GM19463 (cell line): ENCODE data around the gene C20orf96.
"Not testable (repeated sequence)": the region's sequence is repeated elsewhere in the genome, so short reads cannot be mapped to it uniquely, and the experiment has no call there.

ENCODE experiments used
- ATAC-seq: cut with Tn5 transposase; IDR thresholded peaks from one replicate; pipeline ENCODE4 v1.9.1; 2021; ENCODE audit warnings: mild to moderate bottlenecking, moderate library complexity; ENCODE audit not compliant: unreplicated experiment

C20orf96 gene

DNA sequence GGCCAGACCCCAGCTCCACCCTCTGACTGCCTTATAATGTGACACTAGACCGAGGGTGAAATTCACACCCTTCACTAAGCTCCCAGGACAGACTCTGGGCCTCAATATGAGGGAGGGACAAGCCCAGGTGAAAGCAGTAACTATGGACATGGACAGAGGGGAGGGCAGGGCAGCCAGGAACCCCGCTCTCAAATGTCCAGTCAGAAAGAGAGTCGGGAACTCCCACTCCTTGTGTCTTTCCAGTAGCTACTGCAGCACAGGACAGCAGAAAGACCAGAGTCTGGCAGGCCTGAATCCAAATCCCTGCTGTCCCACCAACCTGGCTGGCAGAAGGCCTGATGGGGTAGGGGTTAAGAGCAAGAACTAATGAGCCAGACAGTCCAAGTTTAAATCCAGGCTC is 6.4 kb downstream of the C20orf96 start:
- ATAC-seq, result no peak

DNA sequence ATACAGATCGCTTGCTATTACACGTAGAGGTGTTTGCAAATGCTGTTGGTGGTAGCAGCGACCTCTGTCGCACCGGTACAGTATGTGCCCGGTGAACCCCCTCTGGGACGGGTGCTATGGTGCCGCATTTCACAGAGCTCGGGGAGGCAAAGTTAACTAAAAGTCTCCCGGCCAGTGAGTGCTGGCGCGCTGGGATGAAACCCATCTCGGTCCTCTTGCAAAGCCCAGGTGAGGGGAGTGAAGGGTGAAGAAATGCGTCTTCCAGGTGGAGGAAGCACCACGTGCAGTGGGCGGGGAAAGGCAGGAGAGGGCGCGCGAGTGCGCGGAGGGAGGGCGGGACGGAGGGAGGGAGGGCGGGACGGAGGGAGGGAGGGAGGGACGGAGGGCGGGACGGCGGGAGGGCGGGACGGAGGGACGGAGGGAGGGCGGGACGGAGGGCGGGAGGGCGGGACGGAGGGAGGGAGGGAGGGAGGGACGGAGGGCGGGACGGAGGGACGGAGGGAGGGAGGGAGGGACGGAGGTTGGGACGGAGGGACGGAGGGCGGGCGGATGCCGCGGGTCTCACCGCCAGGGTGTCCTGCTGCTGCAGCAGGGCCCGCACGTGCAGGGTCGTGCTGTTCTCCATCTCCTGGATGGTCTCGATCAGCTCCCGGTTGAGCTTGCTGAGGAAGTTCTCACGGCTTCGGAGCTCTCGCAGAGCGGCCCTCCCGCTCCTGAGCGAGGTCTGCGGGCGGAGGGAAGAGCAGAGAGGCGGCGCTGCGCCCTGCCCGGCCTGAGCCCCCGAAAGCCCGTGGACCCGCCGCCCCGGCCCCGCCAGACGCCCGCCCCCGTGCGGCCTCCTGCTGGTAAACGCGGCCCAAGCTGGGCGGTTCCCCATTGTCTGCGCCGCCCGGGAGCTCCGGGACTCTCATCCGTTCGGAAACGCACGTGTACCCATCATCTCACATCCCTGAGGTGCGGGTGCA is 11.7 kb downstream of the C20orf96 start:
- no peak for ATAC-seq

DNA sequence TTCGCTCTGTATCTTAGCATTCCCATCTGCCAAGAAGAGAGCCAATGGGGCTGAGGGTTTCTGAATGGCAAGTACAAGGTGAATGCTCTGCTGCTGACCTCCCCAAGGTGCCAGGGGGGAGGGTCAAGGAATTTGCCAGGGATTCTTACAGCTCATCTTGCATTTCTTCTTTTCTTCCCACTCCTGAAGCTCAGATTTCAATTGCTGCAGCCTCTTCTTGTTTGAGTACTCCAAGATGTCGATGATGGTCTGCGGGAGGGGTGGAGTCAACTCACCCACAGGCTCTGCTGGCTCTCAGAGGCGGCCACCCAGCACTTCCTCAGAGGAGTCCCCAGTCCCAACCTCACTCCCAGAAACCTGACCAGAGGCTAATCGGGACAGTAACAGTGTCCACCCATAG is 12.4 kb downstream of the C20orf96 start:
- no peak for ATAC-seq

DNA sequence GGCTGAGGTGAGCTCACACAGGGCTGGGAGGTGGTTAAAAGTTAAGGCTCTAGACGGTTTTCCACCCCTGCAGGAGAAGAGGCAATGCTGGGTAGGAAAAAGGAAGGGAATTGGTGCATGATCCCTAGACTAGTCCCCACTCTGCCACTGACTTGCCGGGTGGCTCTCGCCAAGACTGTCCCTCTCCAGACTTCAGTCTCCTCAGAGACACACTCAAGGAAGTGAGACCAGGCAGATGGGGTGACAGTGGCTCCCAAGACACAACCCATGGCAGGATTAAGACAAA is 13.1 kb downstream of the C20orf96 start:
- no peak for ATAC-seq

DNA sequence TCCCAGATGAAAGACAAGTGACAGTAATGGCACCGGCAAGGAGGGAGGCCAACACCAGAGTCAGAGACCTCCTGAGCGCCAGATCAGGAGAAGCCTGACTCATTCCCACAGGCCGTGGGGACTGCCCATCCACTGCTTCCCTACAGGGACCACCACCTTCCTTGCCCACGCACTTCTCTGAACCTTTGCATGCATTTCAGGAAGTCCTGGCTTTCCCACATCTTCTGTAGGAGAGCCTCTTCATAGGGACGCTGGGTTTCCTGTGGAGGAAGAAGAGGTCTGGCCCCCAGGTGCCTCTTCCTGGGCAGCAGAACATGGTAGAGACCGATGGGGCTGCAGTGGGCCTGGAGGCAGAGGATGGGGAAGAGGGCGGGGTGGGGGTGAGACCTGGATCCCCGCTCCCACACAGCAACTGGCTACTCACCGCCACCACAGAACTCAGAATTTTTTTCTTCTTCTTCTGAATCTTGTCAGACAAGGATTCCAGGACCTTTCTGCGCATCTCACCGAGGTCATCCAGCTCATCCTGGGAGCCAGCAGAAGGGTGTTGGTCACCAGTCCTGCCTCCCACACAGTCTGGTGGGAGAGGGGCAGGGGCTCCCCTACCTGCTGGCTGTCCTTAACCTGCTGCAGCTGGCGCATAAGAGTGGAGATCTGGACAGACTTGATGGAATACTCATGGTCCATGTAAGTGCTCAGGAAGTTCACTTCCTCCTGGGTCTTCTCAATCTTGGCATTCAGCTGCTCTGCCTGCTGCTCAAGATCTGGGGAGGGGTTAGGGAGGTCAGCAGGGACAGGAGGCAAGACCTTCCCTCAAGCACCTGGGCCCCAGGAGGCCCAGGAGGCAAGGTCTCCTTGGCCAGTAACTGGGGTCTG is 13.7 kb downstream of the C20orf96 start:
- ATAC-seq, result no peak

DNA sequence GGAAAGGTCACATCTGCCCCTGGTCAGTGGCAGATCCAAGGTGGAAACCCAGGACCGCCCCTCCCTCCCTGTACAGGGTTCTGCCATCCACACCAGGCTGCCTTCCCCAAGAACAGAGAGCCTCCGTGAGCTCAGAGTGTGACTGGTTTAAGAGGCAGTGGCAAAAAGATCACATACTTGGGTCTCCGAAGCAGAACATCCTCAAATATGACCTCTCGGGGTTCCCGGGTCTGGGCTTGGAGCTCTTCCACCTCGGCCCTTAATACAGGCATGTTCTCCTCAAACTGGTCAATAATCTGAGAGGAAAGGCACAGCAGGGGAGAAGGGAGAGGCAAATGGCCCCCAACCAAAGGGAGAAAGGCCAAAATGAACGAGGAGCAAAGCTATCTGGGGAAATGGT is 14.8 kb downstream of the C20orf96 start:
- no peak for ATAC-seq

DNA sequence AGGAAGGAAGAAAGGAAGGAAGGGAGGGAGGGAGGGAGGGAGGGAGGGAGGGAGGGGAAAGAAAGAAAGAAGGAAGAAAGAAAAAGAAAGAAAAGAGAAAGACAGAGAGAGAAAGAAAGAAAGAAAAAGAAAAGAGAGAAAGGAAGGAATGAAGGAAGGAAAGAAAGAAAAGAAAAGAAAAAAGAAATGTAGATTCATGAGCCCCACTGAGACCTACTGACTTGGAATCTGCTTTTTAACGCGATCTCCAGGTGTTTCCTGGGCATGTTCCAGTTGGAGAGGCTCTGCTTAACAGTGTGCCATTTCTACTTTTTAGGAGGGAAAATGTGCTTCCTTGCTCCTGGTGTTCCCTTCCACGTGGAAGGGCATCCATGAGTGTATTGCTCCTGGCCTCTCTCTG is 16.7 kb downstream of the C20orf96 start:
- ATAC-seq, result no peak

DNA sequence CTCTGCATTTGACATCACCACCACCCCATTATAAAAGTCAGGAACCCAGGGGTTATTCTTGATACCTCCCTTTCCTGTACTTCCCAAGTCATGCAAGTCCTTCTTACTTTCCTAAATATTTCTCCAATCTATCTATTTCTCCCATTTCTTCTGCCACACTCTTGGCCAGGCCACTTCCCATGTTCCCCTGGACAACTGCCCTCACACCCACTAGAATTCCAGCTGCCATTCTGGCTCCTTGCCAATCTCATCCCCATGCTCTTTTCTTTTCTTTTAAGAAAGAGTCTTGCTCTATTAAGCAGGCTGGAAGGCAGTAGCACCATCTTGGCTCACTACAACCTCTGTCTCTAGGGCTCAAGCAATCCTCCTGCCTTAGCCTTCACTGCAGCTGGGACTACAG is 17.8 kb downstream of the C20orf96 start:
- no peak for ATAC-seq

DNA sequence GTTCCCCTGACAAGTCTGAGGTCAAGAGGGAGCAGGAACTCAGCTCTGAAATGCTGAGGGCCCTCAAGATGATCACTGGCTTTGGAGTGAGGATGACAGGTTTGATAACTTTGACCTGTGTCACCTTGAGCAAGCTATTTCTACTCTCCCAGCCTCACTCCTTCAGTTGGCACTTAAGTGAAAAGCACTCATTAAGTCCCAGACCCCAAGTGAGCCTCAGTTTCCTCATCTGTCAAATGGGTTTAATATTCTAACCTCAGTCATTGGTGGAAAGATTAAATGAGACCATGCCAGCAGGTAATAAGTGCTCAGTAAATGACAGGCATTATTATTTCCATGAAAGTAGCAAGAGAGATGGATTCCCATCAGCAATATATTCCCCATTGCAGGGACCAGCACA is 19.0 kb downstream of the C20orf96 start:
- ATAC-seq, result no peak

DNA sequence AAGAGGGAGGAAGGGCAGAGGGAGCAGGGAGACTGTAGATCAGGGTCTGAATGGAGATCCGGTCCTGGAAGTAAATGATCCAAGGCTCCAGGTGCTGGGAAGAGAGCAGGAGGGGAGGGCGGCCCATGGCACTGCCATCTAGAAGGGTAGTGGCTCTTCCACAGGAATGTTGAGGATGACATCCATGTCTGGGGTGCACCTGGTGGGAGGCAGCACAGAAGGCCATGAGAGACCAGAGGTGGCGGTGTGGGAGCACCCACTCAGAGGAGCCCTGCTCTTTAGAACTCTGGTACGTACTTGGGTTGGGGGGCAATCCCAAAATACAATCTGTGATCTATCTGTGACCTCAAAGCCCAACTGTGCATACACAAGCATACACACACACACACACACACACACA is 19.5 kb downstream of the C20orf96 start:
- ATAC-seq, result no peak

DNA sequence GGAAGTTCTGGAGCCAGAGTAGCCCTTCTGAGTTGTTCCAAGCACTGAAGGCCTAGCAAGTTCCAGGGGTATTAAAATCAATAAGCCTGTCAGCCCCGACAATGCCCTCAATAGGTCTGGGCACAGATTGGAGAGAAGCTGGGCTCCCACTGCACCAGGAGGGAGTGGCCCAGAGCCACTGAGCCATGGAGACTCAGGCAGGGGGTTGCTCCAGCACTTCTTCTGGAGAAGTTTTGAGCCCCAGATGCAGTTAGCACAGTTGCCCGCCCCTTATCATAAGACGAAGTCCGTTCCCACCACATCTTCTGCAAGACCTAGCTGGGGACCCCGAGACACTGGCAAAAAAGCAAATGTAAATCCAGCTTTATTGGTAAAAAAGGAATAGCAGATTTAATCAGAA is 20.0 kb downstream of the C20orf96 start:
- no peak for ATAC-seq

DNA sequence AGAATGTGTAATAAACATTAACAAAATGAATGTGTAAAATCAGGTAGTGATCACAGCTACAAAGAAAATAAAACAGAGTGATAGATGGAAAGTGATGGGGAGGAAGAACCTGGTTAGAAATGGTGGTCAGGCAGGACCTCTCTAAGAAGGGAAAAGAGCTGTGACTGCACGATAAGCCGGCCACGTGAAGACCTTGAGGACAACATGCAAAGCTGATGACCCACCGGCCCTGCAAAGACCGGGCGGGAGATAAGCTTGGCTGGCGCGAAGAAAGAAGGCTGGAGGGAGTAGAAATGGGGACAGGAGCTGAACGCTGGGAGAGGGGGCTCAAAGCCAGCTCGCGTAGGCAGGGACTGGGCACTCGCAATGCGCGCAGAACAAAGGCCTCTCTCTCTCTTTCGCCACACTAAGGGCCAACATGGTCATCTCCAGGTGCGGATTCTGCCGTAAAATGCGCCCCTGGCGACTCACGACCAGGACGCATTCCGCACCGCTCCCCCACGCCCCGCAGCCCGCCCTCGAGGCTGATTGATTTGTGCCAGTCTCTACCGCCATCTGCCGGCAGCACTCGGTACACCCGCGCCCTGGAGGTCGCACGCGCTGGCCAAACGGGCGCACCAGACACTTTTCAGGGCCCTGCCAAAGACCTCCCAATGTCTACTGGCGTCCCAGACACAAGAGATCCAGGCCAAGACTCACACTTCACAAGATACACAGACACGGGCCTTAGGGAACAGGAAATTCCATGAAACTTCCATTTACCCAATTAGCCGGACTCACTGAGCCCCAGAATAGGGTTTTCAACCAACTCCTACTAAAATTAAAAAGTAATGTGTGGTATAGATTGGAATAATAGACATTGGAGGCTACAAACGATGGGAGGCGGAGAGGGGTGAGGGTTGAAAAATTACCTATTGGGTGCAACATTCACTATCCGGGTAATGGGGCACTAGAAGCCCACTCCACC is 23.7 kb downstream of the C20orf96 start:
- ATAC-seq, result peak; percentile 96

DNA sequence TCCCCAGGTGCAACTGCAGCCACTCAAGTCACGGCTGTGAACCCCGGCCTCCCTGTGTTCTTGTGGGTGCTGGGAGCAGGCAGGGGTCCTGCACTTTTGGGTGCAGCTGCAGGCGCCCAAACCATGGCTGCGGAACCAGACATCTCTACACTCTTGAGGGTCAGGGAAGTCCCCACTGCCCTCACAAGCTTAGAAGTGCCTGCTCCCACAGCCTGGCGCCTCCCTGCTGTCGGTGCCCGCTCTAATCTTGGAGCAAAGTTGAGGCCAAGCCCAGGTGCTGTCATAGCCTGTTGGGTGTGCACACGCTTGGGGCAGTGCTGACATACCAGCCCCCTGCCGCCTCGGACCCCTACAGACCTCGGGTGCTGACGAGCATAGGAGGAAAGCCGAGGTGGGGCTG is 26.8 kb downstream of the C20orf96 start:
- ATAC-seq, result no peak

DNA sequence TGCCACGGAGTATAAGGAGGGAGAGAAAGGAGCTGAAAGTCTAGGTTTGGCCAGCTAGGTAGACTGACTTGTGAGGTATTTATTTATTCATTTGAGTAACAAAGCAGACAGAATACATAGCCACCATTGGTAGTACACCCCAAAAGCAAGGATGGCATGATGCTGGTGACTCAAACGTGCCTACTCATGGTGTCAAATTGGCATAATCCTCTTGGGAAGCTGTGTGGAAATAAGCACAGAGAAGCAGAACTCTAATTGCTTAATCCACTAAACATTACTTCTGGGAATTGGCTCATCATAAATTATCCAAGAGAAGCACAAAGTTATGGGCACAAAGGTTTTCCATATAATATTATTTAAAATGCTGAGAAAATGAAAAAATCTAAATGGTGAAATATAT is 30.6 kb downstream of the C20orf96 start:
- ATAC-seq, result no peak

DNA sequence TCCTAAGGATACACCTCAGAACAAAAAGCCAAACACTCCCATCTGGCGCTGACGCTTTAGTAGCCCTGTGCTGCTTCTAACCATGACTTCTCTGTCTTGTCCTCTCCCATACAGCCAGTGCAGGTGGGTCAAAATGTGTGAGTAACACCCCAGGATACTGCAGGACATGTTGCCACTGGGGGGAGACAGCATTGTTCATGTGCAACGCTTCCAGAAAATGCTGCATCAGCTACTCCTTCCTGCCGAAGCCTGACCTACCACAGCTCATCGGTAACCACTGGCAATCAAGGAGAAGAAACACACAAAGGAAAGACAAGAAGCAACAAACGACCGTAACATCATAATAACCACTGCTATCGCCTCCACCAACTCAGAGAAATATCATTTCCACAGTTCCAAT is 31.6 kb downstream of the C20orf96 start:
- no peak for ATAC-seq

DNA sequence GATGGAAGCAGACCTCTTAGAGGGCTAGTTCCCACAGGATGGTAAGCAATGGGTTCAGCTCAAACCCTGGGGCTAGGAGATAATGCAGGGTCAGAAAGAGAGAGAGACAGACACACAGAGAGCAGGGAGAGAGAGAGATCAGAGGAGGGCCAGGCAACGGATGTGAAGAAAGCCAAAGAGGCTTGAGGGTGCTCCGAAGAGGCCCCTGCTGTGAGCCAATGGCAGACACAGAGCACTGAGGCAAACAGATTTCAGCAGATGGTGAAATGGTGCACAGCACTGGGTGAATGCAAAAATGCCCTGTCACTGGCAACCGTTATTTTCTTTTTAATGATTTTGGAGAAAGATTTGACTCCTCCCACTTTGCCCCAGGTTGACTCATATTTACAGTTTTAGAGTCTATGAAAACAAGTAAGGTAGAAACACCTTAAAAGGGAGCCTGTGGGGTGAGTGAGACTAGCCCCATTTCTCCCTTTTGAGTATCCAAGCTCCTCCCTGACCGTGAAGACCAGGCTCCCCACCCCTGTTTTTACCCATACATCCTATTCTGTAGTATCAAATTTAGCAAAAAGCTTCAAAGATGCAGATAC is 32.2 kb downstream of the C20orf96 start:
- no peak for ATAC-seq

DNA sequence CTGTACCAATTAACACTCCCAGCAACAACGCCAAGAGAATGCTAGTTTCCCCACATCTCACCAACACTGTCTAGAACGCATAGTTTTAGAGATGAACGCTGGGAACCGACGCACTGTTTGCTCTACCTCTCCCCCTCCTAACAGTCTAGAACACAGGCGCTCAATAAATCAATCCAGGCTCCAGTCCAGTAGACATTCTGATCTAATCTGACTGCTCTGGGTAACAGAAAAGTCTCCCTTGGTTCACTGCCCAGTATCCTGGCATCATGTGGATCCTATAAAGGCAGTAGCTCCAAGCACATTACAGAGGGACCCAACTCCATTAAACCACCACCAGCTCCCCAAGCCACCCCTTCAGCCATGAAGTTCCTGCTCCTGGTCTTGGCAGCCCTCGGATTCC is 33.1 kb downstream of the C20orf96 start, which contains the start of gene DEFB132:
Gene DEFB132 (plus strand): TSS at position 306 of the 400 bp plus-strand sequence. CDS start 55 bp downstream, at position 361.
- ATAC-seq, result no peak

DNA sequence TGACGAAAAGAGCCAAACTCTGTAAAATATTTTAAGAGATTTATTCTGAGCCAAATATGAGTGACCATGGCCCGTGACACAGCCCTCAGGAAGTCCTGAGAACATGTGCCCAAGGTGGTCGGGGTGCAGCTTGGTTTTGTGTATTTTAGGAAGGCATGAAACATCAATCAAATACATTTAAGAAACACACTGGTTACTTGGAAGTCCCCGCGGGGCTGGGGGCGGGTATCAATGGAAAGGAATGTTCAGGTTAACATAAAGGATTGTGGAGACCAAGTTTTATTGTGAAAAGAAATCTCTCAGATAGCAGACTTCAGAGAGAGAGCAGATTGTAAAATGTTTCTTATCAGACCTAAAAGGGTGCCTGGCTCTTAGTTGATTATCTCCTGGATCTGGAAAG is 37.1 kb downstream of the C20orf96 start:
- ATAC-seq, result not testable (repeated sequence)

DNA sequence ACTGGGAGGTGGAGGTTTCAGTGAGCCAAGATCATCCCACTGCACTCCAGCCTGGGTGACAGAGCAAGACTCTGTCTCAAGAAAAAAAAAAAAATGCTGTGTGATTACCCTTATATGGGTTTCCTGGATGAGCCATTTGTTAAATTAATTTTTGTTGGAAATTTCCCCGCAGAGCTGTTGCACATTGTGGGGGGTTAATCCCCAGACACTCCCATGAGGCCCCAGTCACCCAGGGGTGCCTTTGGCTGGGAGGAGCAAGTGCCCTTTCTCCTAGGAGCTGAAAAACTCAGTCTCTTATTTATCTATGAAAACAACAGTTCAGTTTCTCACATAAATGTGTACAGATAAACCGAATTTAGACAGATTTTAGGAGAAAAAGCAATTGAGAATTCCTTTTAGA is 37.7 kb downstream of the C20orf96 start:
- no peak for ATAC-seq

DNA sequence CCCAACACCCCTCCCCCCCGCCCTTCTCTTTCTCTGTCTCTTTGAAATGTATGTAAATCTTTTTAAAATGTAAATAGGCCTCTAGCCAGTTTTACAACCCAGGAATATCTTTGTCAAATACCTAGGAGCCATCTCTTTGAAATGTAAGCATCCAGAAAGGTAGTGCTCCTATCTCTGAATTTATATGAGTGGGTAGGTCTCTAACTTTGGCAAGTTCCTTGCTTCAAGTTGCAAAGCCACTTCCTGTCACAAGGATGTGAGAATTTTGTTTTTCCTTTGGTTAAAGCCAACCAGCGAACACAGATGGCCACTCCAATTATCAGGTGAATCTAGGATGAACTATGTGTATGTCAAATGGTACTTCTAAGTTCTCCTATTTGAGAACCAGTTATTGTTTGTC is 39.2 kb downstream of the C20orf96 start:
- no peak for ATAC-seq
